Dedifferentiated amniotic fluid mesenchymal stem cell (primary cell): Measurements from ENCODE around the gene COL6A5.
"Not testable (repeated sequence)": the region's sequence is repeated elsewhere in the genome, so short reads cannot be mapped to it uniquely, and the experiment has no call there.

ENCODE experiments used
- DNase-seq: peaks from one replicate; pipeline ENCODE4 v3.0.0-alpha.2; 2016; ENCODE audit errors: extremely low spot score

Gene COL6A5

GRCh38 chr3:130345487-130346079, at the start of gene COL6A5:
COL6A5 (plus strand) TSS chr3:130345672; CDS start chr3:130373639, 27,967 bp downstream.
- DNase-seq: no peak

- no peak for DNase-seq
These were observed 45.9 kb upstream of the COL6A5 start for GRCh38 chr3:130299531-130299930.

GRCh38 chr3:130300888-130301287, 44.6 kb upstream of the COL6A5 start:
- DNase-seq: no peak

DNA sequence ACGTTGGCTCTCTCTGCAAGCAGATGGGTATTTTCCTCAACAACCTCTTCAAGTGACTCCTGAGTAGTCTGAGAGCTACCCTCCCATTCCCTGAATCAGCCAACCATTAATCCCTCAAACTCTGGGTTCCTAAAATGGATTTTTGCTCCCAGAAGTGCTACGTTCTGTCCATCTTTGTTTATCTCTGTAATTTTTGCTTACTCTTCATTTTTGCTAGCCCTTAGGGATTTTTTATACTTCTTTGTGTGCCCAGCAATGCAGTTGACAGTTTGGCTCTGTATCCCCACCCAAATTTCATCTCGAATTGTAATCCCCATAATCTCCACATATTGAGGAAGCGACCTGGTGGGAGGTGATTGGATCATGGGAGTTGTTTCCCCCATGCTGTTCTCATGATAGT, 35.4 kb upstream of the COL6A5 start:
- no peak for DNase-seq

DNA sequence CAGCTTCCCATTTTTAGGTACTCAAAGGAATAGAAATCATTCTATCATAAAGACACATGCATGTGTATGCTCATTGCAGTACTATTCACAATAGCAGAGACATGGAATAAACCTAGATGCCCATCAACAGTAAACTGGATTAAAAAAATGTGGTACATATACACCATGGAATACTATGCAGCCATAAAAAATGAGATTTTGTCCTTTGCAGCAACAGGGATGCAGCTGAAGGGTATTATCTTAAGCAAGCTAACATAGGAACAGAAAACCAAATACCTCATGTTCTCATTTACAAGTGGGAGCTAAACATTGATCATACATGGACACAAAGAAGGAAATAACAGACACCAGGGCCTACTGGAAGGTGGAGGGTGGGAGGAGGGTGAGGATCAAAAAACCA, 33.1 kb upstream of the COL6A5 start:
- DNase-seq: no peak

- peak; percentile 25 for DNase-seq
These were observed 29.3 kb upstream of the COL6A5 start for GRCh38 chr3:130316169-130316568.

GRCh38 chr3:130323503-130323902, 22.0 kb upstream of the COL6A5 start:
- DNase-seq: no peak

DNA sequence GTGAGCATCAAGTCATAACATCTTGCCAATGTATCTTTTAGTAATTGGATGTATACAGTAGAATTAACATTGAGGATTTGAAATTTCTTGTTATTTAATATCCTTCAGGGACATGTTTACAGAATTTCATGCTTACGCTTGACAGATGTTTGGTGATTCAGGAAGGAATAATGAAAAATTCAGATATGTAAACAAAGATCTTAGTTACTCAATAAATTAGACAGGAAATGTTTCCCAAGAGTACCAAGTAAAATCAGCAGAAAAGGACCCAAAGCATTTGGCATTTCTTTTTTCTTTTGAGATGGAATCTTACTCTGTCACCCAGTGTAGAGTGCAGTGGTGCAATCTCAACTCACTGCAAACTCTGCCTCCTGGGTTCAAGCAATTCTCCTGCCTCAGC, 4.7 kb upstream of the COL6A5 start:
- DNase-seq: no peak

GRCh38 chr3:130341388-130341787, 4.1 kb upstream of the COL6A5 start:
- DNase-seq: no peak

DNA sequence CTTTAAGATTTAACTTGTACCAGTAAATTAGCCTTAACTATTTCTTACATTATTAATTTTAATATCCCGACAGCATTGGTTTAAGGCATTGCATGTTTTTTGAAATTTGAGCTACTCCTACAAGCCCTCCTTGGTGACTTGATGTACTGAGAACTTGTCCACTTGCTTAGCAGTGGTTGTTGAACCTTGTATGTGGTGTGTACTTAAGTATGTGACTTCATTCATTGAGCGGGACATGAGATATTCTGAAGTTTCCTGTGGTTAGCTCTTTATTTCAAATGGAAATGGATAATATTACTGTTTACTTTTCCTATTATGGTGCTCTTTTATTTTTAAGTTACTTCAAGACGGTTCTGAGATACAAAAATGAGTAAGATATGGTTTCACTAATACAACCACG, 3.6 kb upstream of the COL6A5 start:
- no peak for DNase-seq

GRCh38 chr3:130342821-130343661, 2.4 kb upstream of the COL6A5 start:
- no peak for DNase-seq

- not testable (repeated sequence) for DNase-seq
These were observed 2.8 kb downstream of the COL6A5 start for GRCh38 chr3:130348258-130348657.

GRCh38 chr3:130354430-130354829, 9.0 kb downstream of the COL6A5 start:
- no peak for DNase-seq

- DNase-seq: no peak
These were observed 28.6 kb downstream of the COL6A5 start for GRCh38 chr3:130374033-130374432.

DNA sequence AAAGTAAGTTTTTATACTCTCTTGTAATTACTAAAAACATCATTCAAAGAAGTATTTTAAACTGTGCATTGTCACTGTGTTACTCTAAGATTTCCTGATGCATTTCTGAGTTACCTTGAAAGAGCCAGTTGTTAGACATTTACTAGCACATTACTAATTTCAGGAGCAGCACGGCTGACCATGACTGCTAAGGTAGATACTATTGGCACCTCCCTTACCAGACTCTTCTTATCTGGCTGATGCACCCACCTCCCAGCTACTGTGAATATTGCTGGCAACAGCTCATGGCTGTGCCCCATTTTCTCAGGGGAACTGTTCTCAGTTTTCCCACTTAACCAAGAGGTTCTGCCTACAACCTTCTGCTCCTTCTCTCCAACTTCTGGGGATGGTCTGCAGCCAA, 29.4 kb downstream of the COL6A5 start:
- no peak for DNase-seq

- no peak for DNase-seq
These were observed 32.6 kb downstream of the COL6A5 start for GRCh38 chr3:130377960-130378676.

DNA sequence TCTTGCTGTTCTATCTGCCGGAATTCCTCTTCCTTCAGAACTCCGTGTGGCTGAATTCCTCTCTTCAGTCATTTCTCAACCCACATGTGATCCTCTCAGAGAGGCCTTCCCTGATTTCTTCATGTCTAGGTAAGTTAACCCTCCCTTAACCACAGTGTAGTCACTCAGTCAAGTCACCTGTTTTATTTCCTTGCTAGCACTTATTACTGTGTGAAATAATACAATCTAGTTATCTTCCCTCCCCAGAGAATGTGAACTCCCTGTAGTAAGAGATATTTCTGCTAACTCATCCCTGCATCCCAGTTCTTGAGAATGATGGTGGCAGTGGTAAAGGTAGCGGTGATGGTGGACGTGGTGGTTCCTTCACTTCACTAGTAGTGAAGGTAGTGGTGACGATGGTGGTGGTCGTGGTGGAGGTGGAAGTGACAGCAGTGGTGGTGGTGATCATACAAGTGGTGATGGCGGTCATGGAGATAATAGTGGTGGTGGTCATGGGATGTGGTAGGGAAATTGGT, 33.3 kb downstream of the COL6A5 start:
- no peak for DNase-seq

GRCh38 chr3:130379274-130379673, 33.8 kb downstream of the COL6A5 start:
- DNase-seq: no peak

DNA sequence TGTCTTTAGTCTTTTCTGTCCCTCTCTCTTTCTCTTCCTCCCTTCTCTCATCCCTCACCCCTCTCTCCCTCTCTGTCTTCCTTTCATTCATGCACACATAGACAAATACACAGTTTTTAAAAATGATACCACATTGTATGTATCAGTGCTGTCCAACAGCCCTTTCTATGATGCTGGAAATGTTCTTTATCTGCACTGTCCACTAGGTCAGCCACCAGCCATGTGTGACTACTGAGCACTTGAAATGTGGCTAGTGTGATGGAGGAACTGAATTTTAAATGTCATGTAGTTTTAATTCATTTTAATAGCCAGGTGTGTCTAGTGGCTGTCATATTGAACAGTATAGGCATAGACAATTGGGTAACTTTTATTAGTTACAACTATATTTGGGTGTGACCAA, 34.9 kb downstream of the COL6A5 start:
- DNase-seq: no peak

- no peak for DNase-seq
These were observed 38.0 kb downstream of the COL6A5 start for GRCh38 chr3:130383424-130383823.

- no peak for DNase-seq
These were observed 39.1 kb downstream of the COL6A5 start for GRCh38 chr3:130384476-130385025.

DNA sequence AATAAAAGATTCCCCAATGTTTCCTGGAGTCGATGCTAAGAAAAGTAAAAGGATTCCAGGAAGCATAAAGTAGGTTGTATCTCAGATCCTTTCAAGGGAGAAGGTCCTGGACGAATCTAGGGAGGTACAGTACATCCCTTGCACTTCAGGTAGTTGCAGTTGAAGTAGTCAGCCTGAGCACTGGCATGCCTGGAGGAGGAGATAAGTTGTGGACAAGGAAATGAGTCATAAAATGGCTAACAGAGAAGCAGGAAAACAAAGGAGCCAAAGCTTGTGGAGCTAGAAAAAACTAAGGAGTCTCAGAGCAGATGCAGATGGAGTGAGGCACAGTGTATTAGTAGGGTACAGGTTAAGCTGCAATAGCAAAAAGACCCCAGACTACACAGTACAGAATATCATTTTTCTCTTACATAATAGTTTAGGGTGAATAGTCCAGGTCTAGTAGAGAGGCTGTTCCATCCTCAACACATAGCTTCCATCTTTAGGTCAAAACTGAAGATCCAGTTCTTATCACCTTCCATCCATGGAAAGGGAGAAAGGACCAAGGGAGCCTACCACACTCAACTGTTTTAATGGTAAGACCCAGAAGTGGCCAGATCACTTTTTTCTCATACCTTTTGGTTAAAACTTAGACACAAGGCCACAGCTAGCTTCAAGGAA, 41.3 kb downstream of the COL6A5 start:
- no peak for DNase-seq
